ENCODE measurements around the gene MYL5.

The MYL5 gene

GRCh38 chr4:707929-708630 is 33.7 kb downstream of the MYL5 start:
- TF ChIP-seq EZH2phosphoT487 (conservative IDR thresholded peaks at IDR 0.05; ENCODE audit: low read length), result no peak
- TF ChIP-seq, protein P1, sequence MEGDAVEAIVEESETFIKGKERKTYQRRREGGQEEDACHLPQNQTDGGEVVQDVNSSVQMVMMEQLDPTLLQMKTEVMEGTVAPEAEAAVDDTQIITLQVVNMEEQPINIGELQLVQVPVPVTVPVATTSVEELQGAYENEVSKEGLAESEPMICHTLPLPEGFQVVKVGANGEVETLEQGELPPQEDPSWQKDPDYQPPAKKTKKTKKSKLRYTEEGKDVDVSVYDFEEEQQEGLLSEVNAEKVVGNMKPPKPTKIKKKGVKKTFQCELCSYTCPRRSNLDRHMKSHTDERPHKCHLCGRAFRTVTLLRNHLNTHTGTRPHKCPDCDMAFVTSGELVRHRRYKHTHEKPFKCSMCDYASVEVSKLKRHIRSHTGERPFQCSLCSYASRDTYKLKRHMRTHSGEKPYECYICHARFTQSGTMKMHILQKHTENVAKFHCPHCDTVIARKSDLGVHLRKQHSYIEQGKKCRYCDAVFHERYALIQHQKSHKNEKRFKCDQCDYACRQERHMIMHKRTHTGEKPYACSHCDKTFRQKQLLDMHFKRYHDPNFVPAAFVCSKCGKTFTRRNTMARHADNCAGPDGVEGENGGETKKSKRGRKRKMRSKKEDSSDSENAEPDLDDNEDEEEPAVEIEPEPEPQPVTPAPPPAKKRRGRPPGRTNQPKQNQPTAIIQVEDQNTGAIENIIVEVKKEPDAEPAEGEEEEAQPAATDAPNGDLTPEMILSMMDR (IDR thresholded peaks at IDR 0.05; ENCODE audit: insufficient read depth, low read length, poor library complexity, severe bottlenecking), result no peak
- H2AFZ ChIP-seq (ENCODE audit: low read depth, low read length, severe bottlenecking), result no peak overlapping the region
- H3K27me3 ChIP-seq (ENCODE audit: low read length), result no peaks in the 10 kb centered on the region
- no peaks in the 10 kb centered on the region; the same call in 1 of the 2 replicates for H4K20me1 ChIP-seq (ENCODE audit: low read depth, low read length)
- no peak overlapping the region for H3K4me3 ChIP-seq (ENCODE audit: insufficient read depth, low read length, poor library complexity, severe bottlenecking)
- no peaks in the 10 kb centered on the region for H3K9me3 ChIP-seq (ENCODE audit: insufficient read depth, low read length)
- H3F3A ChIP-seq (ENCODE audit: insufficient read depth), result peaks cover 6% of the 10 kb centered on the region; the same call in 1 of the 2 replicates
- no peak overlapping the region for H3K9ac ChIP-seq (ENCODE audit: low read length)
- no peak overlapping the region for H3K27ac ChIP-seq (ENCODE audit: low read depth, low read length)
- H3K79me2 ChIP-seq (ENCODE audit: insufficient read depth, low read length), result peaks cover 71% of the 10 kb centered on the region
- no peaks in the 10 kb centered on the region for H3K36me3 ChIP-seq (ENCODE audit: low read length)
- H3K9me2 ChIP-seq (replicated peaks; ENCODE audit: insufficient read depth, low read length), result no peaks in the 10 kb centered on the region
- H3K4me2 ChIP-seq (ENCODE audit: low read depth, low read length, poor library complexity, severe bottlenecking), result no peak overlapping the region

DNA sequence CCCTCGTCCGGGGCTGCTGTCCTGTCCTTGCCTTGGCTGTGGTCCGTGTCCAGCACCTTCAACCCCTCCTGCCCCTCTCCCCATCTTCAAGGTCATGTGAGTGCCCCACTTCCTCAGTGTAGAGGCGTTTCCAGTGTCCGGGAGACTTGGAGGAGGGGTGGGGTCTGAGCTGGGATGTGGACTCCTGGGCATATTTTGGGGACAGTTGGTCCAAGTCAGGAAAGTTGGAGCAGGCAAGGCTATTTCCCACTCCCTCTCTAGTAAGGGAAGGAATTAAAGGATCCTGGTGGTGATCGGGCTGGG is 34.2 kb downstream of the MYL5 start:
- no peaks in the 10 kb centered on the region; the same call in 1 of the 2 replicates for H4K20me1 ChIP-seq (ENCODE audit: low read depth, low read length)
- no peaks in the 10 kb centered on the region for H3K27me3 ChIP-seq (ENCODE audit: low read length)
- H3K36me3 ChIP-seq (ENCODE audit: low read length), result no peaks in the 10 kb centered on the region
- TF ChIP-seq, protein P1 (IDR thresholded peaks at IDR 0.05; ENCODE audit: insufficient read depth, low read length, poor library complexity, severe bottlenecking), result no peak
- no peak for TF ChIP-seq EZH2phosphoT487 (conservative IDR thresholded peaks at IDR 0.05; ENCODE audit: low read length)
- H3K79me2 ChIP-seq (ENCODE audit: insufficient read depth, low read length), result peaks cover 76% of the 10 kb centered on the region
- H3K4me3 ChIP-seq (ENCODE audit: insufficient read depth, low read length, poor library complexity, severe bottlenecking), result no peak overlapping the region
- H2AFZ ChIP-seq (ENCODE audit: low read depth, low read length, severe bottlenecking), result no peak overlapping the region
- no peak overlapping the region for H3K4me2 ChIP-seq (ENCODE audit: low read depth, low read length, poor library complexity, severe bottlenecking)
- peaks cover 6% of the 10 kb centered on the region; the same call in 1 of the 2 replicates for H3F3A ChIP-seq (ENCODE audit: insufficient read depth)
- H3K9me3 ChIP-seq (ENCODE audit: insufficient read depth, low read length), result no peaks in the 10 kb centered on the region
- no peak overlapping the region for H3K9ac ChIP-seq (ENCODE audit: low read length)
- H3K9me2 ChIP-seq (replicated peaks; ENCODE audit: insufficient read depth, low read length), result no peaks in the 10 kb centered on the region
- H3K27ac ChIP-seq (ENCODE audit: low read depth, low read length), result no peak overlapping the region

GRCh38 chr4:709348-709747 is 35.0 kb downstream of the MYL5 start:
- TF ChIP-seq EZH2phosphoT487 (conservative IDR thresholded peaks at IDR 0.05; ENCODE audit: low read length), result no peak
- TF ChIP-seq, protein P1 (IDR thresholded peaks at IDR 0.05; ENCODE audit: insufficient read depth, low read length, poor library complexity, severe bottlenecking), result no peak
- Histone ChIP-seq H3K27me3 (ENCODE audit: low read length) (no peaks in the 10 kb centered on the region), H3K9me3 (ENCODE audit: insufficient read depth, low read length) (no peaks in the 10 kb centered on the region), H4K20me1 (ENCODE audit: low read depth, low read length) (no peaks in the 10 kb centered on the region; the same call in 1 of the 2 replicates), H3K36me3 (ENCODE audit: low read length) (no peaks in the 10 kb centered on the region), H3K9ac (ENCODE audit: low read length) (no peak overlapping the region), H3K4me3 (ENCODE audit: insufficient read depth, low read length, poor library complexity, severe bottlenecking) (no peak overlapping the region), H3F3A (ENCODE audit: insufficient read depth) (peaks cover 6% of the 10 kb centered on the region; the same call in 1 of the 2 replicates), H3K27ac (ENCODE audit: low read depth, low read length) (no peak overlapping the region), H3K79me2 (ENCODE audit: insufficient read depth, low read length) (peaks cover 84% of the 10 kb centered on the region), H3K9me2 (replicated peaks; ENCODE audit: insufficient read depth, low read length) (no peaks in the 10 kb centered on the region), H2AFZ (ENCODE audit: low read depth, low read length, severe bottlenecking) (no peak overlapping the region), H3K4me2 (ENCODE audit: low read depth, low read length, poor library complexity, severe bottlenecking) (no peak overlapping the region)
